ENCODE results near the gene HPS1. TPM values are rescaled to one million over a fixed set of nuclear protein-coding genes. Genes with fewer than 3 reads are reported as not detected.

Gene HPS1
- total RNA-seq, 1 experiment from 2014 or later = 19.1 TPM

DNA sequence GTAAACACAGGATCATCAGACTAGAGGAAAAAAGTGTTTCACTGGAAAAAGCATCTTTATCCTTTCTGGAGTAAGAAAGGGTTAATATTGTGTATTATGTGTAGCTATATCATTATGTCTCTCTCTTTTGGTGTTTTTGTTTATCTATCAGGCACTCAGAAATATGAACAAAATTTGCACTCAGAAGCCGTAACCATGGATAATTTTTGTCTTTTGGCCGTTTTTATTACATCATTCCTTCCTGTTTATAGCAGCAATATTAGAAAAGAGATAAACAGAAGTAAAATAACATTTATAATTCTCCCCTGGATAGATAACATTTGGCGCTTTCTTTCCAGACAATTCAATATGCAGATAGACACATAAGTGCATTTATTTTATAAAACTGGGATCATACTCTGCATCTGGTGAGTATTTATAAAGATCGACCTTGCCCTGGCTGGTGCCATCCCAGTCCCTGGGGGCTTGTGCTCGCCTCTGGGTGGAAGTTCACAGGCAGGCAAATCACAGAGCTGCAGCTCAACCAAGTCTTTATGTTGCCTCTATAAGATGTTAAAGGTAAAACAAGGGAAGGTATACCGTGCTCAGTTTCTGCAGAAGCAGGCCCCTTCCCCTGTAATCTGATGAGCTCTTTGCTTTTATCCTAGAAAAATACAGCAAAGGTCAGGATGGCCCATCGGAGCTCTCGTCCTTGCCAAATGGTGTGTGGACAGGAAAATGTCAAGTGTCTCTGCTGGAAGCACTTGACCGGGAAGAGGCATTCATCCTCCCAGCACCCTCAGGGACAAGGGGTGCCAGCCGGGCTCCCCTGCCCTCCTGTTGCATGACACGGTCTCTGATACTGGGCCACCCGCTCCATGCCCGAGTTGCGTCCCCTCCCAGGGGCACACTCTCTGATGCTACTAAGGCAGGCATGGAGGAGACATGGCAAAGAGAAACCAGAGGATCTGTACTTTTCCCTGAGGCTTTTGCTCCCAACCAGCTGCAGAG is 75.6 kb downstream of the HPS1 start:
- Histone ChIP-seq H4K20me1 (ENCODE audit: low read length) (no peaks in the 10 kb centered on the region), H3K4me1 (ENCODE audit: insufficient read depth, low read length) (peaks cover 24% of the 10 kb centered on the region), H2AFZ (ENCODE audit: low read length) (no peak overlapping the region), H3K4me2 (ENCODE audit: low read length) (no peak overlapping the region), H3K79me2 (ENCODE audit: low read length) (no peaks in the 10 kb centered on the region), H3K9me3 (ENCODE audit: low read length) (no peaks in the 10 kb centered on the region), H3K27me3 (ENCODE audit: low read length) (no peaks in the 10 kb centered on the region), H3K27ac (ENCODE audit: low read length) (no peak overlapping the region), H3K9ac (ENCODE audit: low read length) (no peak overlapping the region), H3K4me3 (ENCODE audit: low read length) (no peak overlapping the region), H3K9me2 (replicated peaks; ENCODE audit: low read length) (no peaks in the 10 kb centered on the region), H3F3A (ENCODE audit: low read length, unreplicated experiment) (peaks cover 7% of the 10 kb centered on the region), H3K36me3 (ENCODE audit: low read depth, low read length) (no peaks in the 10 kb centered on the region)
- ATAC-seq (no peak), DNase-seq (no peak)
- POLR2A ChIA-PET (ENCODE audit: unreplicated experiment) = no interaction called here
- CTCF ChIA-PET = no interaction called here
- TF ChIP-seq EZH2phosphoT487 (IDR thresholded peaks at IDR 0.05; ENCODE audit: borderline replicate concordance, low read length) = no peak
- BruUV-seq (replicated peaks) = no TSS peak
- intact Hi-C loops (cut with micrococcal nuclease) = no loop called here

DNA sequence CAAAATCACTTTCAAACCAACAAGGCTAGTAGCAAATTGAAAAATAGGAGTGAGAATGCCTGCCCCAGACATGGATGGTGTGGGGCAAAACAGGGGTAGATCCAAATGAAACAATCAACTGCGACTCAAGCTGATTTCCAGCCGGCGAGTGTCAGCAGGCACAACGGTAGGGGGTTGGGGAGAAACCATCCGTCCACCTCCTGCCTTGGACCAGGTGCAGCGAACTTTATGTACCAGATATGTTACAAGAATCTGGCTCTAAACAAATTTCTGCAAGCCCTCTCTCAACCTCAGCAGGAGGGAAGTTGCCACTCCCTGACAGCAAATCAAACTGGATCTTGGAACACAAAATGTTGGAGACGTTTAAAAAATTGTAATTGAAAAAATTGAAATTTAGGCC is 76.9 kb downstream of the HPS1 start:
- H3K9ac ChIP-seq (ENCODE audit: low read length) = no peak overlapping the region
- no peaks in the 10 kb centered on the region for H3K36me3 ChIP-seq (ENCODE audit: low read depth, low read length)
- H4K20me1 ChIP-seq (ENCODE audit: low read length) = no peaks in the 10 kb centered on the region
- H3K4me2 ChIP-seq (ENCODE audit: low read length) = no peak overlapping the region
- no peaks in the 10 kb centered on the region for H3K27me3 ChIP-seq (ENCODE audit: low read length)
- ATAC-seq (no peak), DNase-seq (no peak)
- no TSS peak for BruUV-seq (replicated peaks)
- no peak for TF ChIP-seq EZH2 (IDR thresholded peaks at IDR 0.05; ENCODE audit: low read length, unreplicated experiment)
- no peak for TF ChIP-seq EZH2phosphoT487 (IDR thresholded peaks at IDR 0.05; ENCODE audit: borderline replicate concordance, low read length)
- TF ChIP-seq, protein P1, sequence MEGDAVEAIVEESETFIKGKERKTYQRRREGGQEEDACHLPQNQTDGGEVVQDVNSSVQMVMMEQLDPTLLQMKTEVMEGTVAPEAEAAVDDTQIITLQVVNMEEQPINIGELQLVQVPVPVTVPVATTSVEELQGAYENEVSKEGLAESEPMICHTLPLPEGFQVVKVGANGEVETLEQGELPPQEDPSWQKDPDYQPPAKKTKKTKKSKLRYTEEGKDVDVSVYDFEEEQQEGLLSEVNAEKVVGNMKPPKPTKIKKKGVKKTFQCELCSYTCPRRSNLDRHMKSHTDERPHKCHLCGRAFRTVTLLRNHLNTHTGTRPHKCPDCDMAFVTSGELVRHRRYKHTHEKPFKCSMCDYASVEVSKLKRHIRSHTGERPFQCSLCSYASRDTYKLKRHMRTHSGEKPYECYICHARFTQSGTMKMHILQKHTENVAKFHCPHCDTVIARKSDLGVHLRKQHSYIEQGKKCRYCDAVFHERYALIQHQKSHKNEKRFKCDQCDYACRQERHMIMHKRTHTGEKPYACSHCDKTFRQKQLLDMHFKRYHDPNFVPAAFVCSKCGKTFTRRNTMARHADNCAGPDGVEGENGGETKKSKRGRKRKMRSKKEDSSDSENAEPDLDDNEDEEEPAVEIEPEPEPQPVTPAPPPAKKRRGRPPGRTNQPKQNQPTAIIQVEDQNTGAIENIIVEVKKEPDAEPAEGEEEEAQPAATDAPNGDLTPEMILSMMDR (conservative IDR thresholded peaks at IDR 0.05; ENCODE audit: low read depth, low read length) = no peak
- intact Hi-C loops (cut with micrococcal nuclease) = no loop called here
- ChIA-PET POLR2A (ENCODE audit: unreplicated experiment) (no interaction called here), CTCF (no interaction called here)
- H3K9me3 ChIP-seq (ENCODE audit: low read length) = no peaks in the 10 kb centered on the region
- H3K4me1 ChIP-seq (ENCODE audit: insufficient read depth, low read length) = peaks cover 15% of the 10 kb centered on the region
- H3F3A ChIP-seq (ENCODE audit: low read length, unreplicated experiment) = peaks cover 7% of the 10 kb centered on the region
- no peak overlapping the region for H3K4me3 ChIP-seq (ENCODE audit: low read length)
- no peak overlapping the region for H3K27ac ChIP-seq (ENCODE audit: low read length)
- H3K9me2 ChIP-seq (replicated peaks; ENCODE audit: low read length) = no peaks in the 10 kb centered on the region
- no peaks in the 10 kb centered on the region for H3K79me2 ChIP-seq (ENCODE audit: low read length)
- no peak overlapping the region for H2AFZ ChIP-seq (ENCODE audit: low read length)

GRCh38 chr10:98368644-98369043 is 78.1 kb downstream of the HPS1 start:
- Histone ChIP-seq H3K4me2 (ENCODE audit: low read length) (no peak overlapping the region), H3K27ac (ENCODE audit: low read length) (no peak overlapping the region), H4K20me1 (ENCODE audit: low read length) (no peaks in the 10 kb centered on the region), H2AFZ (ENCODE audit: low read length) (no peak overlapping the region), H3K4me1 (ENCODE audit: insufficient read depth, low read length) (peaks cover 12% of the 10 kb centered on the region), H3K4me3 (ENCODE audit: low read length) (no peak overlapping the region), H3K9ac (ENCODE audit: low read length) (no peak overlapping the region), H3K9me2 (replicated peaks; ENCODE audit: low read length) (no peaks in the 10 kb centered on the region), H3F3A (ENCODE audit: low read length, unreplicated experiment) (no peaks in the 10 kb centered on the region), H3K9me3 (ENCODE audit: low read length) (no peaks in the 10 kb centered on the region), H3K27me3 (ENCODE audit: low read length) (no peaks in the 10 kb centered on the region), H3K36me3 (ENCODE audit: low read depth, low read length) (no peaks in the 10 kb centered on the region), H3K79me2 (ENCODE audit: low read length) (no peaks in the 10 kb centered on the region)
- POLR2A ChIA-PET (ENCODE audit: unreplicated experiment) = no interaction called here
- intact Hi-C loops (cut with micrococcal nuclease) = no loop called here
- TF ChIP-seq, protein P1 (conservative IDR thresholded peaks at IDR 0.05; ENCODE audit: low read depth, low read length) = no peak
- TF ChIP-seq EZH2 (IDR thresholded peaks at IDR 0.05; ENCODE audit: low read length, unreplicated experiment) = no peak
- no peak for TF ChIP-seq EZH2phosphoT487 (IDR thresholded peaks at IDR 0.05; ENCODE audit: borderline replicate concordance, low read length)
- DNase-seq = no peak
- CTCF ChIA-PET = no interaction called here
- no TSS peak for BruUV-seq (replicated peaks)
- peak; percentile 29; the same call in 1 of the 2 replicates for ATAC-seq
